NCI-H146 treated with DMSO at 0.1 percent for 48 hours (cell line): ENCODE data around the gene ANAPC2.
"Not testable (repeated sequence)": the region's sequence is repeated elsewhere in the genome, so short reads cannot be mapped to it uniquely, and the experiment has no call there.

ENCODE experiments used
- DNase-seq: peaks from one replicate; lab custom pipeline; 2025; ENCODE audit not compliant: unreplicated experiment; lab: John Stamatoyannopoulos, UW

ANAPC2 gene

DNA sequence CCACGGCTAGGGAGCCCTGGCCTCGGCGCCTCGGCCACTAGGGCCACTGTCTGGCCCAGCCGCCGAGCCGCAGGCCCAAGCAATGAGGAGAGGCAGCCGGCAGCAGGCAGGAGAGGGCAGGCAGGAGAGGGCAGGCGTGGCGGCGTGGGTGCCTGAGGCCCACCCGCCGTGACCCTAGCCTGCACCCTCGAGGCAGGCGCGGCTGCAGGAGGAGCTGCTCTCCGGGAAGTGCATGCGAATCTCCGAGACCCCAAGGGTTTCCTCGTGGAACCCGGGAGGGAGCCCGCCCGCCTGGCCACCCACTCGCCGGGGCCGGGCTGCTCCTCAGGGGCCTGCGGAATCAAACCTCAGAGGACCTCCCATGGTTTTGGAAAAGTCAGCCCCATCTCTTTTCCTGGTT, 40.1 kb downstream of the ANAPC2 start:
- DNase-seq, result no peak

DNA sequence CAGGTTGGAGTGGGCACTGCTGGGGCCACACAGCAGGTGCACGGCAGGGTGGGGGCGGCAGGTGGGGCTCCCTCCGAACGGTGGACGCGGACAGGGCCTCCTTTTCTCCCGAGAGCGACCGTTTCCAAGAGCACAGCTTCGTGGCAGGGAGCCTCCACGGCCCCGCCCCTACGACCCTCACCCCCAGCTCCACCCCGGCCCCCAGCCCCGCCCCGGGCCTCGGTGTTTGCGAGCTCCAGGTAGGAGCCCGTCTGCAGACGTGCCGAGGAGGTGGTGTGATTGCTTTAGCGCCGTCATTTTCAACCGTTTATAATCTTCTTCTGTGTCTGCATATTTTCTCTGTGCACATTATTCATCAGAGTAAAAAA, 40.6 kb downstream of the ANAPC2 start:
- no peak for DNase-seq

DNA sequence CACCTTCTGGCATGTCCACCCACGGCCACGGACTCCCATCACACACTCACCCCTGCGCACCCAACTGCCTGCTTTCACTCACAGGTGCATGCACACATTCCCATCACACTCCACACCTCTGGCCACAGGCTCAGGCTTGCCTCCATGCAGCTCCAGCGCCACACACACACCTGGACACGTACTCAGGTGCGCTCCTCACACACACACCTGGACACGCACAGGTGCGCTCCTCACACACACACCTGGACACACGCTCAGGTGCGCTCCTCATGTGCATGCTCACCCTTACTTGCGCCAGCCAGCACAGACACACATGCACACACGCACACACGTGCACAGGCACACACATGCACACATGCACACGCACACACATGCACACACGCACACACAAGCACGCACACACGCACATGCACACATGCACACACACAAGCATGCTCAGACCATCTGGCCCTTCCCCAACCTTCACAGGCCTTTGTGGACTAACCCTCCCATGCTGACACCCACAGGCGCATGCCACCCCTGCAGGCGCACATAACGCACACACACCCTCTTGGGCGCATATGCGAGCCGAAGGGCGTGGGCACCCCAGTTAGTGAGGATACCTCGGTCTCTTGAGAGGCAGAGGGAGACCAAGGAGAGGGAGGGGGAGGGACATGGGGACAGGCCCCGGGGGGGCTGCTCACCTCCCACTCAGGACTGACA, 41.1 kb downstream of the ANAPC2 start:
- no peak for DNase-seq

DNA sequence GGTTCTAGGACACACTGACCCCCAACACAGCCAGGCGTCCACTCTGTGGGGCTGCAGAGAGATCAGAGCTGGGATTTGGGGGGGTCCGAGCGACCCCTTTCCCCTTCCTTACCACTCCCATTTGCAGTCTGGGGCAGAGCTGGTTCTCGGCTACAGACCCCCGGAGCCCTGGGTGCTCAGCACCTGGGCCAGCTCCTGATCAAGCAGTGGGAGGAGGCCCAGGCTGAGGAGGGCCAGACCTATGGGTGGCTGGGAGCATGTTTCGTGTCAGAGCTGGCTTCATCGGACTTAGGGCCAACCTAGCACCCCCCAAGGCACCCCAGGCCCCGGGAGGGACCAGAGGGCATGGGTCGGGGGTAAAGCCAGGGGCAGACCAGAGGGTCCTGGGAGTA, 41.8 kb downstream of the ANAPC2 start:
- no peak for DNase-seq

DNA sequence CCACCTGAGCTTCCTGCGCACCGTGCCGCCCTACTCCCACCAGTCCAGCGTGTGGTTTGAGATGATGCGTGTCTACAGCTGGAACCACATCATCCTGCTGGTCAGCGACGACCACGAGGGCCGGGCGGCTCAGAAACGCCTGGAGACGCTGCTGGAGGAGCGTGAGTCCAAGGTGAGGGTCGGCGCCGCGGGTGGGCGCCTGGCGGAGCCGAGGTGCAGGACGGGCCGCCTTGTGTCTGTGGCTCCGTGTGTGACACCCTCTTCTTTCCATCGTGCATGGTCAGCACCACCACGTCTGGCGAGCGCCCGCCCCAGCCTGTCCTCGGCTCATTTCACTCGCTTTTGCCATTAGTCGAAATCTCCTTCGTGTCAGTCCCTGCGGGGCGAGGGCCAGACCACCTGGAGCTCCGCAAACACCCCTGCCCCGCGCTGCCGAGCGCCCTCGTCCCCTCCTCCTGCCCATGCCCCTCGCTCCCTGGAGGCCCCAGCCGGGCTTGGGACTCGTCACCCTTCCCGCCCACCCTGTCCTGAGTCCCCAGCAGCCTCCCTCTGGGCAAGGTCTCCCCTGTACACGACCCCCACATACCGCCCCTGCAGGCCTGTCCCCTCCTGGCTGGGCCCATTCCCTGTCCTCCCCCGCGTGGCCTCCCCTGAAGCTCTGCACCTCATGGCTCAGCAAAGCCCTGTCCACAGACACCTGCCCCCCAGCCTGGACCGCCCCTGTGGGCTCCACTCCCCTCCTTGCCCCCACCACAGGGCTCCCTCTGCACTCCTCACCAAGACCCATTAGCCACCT, 42.4 kb downstream of the ANAPC2 start:
- DNase-seq, result no peak

DNA sequence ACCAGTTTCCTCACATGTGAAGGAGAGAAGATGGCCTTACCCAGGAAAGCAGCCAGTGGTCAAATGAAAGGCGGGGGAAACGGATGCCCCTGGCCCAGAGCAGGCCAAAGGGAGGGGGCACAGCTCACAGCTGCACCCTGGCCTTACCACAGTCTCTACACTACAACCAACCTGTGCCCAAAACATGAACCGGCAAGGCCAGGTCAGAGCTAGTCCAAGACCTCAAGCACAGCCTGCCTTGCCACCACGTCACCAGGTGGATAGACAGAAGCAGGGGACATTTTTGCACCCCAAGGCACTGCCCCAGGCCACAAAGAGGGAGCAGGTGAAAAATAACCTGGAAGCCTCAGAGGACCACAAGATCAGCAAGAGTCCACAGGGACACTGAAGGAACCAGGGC, 44.9 kb downstream of the ANAPC2 start:
- DNase-seq, result no peak

DNA sequence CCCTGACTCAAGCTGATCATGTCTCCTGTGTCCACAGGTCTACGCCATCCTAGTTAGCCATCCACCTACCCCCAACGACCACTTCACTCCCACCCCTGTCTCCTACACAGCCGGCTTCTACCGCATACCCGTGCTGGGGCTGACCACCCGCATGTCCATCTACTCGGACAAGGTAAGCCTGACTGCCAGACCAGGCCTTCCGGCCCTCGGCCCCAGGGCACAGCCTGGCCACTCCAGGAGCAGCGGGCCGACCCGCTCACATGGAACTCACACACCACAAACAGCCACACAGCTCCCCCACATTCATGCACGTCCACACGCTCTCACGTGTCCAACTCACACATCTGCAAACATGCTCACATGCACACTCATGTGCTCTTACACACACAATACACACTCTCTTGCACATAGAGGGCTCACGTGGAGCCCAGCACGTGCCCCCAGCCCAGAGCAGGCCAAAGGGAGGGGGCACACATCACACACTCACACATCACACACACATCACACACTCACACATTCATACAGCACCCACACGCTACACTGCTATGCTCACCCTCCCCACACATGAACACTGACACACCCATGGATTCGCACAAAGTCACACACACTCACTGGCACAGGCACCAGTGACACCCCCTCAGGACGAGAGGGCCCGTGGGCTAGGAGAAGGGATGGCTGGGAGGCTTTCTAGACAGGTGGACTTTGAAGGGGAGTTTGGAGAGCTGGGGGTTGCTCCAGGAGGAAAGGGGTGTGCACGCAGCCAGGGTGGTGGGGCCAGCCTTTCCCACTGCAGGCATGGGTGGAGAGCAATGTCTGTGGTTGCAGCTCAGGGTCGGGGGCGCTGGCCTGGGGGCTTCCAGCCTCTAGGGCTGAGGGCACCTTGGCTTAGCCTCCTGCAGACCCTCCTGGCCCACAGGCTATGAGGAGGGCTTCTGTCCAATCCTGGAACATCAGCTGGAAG, 46.1 kb downstream of the ANAPC2 start:
- no peak for DNase-seq

DNA sequence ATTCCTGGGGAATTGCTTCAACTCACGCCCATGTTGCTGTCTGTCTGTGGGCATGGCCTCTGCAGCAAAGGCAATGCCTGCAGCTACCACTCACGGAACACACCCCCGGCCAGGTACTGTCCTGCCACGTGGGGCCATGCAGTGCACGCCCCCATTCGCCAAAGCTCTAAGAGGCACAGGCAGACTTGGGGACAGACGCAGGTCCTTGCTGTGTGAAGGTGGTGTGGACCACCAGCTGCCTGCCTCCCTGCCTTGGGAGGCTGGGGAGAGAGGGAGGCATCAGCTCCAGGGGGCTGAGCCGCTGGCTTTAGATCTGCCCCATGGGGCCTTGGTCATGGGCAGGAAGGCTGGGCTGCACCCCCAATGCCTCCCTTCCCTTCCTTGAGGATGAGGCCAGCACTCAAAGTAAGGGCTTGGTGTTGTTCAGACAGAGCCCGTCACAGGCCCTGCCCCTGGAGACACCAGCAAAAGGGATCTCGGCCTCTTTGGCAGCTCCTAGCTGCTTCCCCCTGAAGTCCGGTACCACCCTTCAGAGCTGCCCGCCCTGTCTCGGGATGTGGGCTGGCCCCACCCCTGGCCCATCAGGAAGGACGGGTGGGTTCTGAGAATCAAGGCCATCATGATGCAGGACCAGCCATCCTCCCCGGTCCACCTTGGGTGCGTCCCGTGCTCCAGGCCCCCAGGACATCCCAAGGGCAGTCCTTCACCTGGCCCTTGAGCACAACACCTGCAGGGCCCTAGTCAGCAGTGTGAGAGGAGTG, 47.1 kb downstream of the ANAPC2 start:
- DNase-seq, result no peak

DNA sequence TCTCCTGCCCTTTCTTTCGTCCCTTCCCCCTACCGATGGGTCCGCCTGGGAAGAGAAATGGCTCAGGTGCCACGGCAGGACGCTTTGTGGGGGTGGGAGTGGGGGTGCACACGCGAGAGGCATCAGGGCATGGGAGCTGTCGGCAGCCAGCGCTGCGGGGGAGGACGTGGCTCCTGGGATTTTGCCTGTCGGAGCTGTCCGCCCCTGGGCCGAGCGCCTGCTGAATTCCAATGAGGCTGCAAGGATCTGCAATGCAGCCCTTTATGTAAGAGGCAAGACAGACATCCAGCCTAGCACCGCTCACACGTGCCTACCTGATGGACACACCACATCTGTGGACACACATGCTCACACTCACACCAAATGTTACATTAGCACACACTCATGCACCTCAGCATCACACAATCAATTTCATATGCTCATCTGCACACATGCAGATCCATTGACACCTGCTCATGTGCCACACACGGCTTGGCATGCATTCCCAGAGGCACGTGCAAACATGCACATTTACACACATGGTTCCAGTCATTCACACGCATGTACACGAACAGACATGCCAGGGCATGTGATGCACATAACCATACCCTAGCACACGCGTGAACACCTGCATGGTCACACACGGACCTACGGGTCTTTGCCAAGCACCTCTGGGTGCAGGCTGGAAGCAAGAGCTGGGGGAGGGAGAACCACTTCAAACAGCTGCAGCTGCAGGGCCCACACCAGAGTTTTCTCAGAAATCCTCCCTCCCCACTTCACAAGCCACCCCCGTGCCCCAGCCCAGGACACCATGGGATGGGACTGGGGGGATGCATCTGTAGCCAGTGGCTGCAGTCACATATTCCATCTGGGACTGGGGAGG, 48.0 kb downstream of the ANAPC2 start:
- no peak for DNase-seq

DNA sequence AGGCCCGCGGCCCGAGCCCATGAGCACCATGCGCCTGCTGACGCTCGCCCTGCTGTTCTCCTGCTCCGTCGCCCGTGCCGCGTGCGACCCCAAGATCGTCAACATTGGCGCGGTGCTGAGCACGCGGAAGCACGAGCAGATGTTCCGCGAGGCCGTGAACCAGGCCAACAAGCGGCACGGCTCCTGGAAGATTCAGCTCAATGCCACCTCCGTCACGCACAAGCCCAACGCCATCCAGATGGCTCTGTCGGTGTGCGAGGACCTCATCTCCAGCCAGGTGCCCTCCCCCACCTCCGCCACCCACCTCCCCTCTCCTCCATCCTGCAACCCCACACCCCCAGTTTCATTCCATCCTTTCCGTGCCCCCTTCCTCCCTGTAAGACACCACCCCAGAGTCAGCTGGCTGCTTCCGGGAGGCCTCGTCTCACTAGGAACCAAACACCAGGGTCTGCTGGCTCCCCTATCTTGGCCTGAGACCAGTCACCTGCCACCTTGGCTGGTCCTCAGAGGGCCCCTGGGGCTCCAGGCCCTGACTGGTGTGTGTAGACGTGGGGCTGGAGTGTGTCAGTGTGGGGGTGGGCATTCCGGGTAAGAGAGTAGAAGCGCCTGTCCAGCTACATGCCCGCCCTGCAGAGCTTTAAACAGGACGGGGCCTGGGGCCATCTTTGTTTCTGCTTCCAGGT, 48.8 kb downstream of the ANAPC2 start:
- no peak for DNase-seq

DNA sequence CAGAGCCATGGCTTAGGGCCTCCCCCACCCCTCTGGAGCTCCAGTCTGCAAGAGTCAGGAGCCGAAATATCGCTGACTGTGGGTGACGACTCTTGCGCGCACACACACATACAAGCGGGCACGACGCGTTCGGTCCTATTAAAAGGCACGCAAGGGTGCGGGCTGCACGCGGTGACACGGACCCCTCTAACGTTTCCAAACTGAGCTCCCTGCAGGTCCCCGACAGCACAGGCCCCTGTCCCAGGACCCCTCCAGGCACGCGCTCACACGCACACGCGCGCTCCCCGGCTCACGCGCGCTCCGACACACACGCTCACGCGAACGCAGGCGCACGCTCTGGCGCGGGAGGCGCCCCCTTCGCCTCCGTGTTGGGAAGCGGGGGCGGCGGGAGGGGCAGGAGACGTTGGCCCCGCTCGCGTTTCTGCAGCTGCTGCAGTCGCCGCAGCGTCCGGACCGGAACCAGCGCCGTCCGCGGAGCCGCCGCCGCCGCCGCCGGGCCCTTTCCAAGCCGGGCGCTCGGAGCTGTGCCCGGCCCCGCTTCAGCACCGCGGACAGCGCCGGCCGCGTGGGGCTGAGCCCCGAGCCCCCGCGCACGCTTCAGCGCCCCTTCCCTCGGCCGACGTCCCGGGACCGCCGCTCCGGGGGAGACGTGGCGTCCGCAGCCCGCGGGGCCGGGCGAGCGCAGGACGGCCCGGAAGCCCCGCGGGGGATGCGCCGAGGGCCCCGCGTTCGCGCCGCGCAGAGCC, 49.5 kb downstream of the ANAPC2 start, which contains the start of gene GRIN1:
Gene GRIN1, plus strand, starts transcription at position 433 of the 746 bp plus-strand sequence. CDS start 333 bp downstream, outside the sequence.
- no peak for DNase-seq

DNA sequence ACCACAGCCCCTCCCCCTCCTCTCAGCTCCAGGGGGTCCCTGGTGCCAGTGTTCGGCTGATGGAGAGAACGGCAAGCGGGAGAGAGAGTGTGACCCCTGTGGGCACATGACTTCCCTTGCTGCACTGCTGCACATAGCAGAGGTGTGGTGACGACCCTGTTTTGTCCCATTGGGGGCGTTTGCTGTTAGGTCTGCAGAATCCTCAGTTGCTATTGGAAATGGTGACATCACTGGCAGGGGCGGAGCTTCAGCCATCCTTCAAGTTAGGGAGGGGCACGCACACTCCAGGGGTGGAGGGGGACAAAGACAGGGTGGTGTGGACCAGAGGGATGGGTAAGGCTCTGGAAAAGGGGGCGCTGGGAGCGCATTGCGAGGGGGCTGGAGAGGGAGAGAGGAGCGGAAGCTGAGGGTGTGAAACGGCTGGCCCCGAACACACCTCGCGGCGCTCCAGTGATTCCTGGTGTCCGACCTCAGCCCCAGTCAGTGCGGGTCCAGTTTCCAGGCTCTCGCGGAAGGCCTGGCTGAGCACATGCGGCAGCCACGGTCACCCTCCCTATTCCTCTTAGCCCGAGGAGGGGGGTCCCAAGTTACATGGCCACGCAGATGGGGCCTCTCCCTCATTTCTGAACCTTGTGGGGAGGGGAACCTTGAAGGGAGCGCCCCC, 50.2 kb downstream of the ANAPC2 start:
- peak; percentile 40 for DNase-seq

DNA sequence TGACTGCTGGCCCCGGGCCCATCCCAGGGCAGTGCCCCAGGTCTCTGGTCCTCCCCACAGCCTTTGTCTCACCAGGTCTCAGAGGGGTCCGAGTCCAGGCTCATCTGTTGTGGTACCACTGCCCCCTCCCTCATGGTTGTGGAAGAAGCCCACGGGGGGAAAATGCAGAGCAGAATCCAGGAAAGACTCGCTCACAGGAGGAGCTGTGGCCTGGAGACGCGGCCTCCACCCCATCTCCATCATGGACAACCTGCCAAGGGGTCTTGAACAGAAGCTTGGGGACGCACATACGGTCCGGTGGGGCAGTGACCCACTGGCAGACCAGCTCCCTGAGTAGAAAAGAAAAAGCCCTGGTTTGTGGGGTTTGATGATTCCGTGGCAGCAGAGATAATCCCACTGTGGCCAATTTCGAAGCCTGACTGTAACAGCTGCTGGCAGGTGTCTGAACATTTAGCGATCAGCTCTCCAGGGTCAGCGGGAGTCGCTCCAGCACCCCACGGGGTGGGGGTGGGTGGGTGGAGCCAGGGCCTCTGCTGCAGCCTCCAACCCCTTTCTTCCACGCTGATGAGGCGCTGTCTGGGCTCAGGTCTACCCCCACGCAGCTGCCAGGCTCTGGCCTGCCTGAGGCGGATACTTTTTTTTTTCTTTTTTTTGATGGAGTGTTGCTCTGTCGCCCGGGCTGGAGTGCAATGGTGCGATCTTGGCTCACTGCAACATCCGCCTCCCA, 51.3 kb downstream of the ANAPC2 start:
- DNase-seq, result no peak

DNA sequence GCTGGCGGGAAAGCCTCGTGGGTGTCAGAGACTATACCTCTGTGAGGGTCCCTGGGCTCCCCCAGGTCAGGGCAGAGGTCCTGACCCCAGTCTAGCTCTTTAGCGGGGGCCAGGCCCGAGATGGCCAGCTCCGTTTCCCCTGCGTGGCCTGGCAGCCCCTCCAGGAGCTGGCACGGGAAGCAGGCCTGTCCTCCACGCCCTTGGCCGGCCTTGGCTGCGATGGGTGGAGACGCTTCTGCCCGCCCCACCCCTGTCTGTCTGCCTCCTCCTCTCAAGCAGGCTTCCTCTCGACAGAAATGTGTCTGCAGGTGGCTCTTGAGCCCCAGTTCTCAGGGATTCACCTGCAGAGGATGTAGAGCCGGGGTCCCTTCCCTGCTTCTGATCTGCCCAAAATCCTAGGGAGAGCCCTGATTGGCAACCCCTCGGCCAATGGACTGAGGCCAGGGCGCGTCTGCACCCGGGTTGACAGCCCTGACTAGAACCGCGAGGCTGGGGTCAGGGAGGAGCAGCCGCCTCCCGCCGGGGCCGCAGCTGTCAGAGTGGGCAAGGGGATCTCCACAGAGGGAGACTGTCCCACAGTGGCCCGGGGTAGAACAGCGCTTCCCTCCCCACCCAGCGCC, 52.0 kb downstream of the ANAPC2 start:
- no peak for DNase-seq

DNA sequence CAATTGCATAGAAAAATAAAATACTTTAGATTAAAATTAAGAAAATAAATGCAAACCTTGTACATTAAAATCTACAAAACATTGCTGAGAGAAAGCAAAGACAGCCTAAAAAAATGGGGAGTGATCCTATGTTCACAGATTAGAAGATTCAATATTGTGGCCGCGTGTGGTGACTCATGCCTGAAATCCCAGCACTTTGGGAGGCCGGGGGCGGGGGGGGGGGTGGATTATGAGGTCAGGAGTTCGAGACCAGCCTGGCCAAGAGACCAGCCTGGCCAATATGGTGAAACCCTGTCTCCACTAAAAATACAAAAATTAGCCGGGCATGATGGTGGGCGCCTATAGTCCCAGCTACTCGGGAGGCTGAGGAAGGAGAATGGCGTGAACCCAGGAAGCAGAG, 53.2 kb downstream of the ANAPC2 start:
- DNase-seq, result not testable (repeated sequence)

DNA sequence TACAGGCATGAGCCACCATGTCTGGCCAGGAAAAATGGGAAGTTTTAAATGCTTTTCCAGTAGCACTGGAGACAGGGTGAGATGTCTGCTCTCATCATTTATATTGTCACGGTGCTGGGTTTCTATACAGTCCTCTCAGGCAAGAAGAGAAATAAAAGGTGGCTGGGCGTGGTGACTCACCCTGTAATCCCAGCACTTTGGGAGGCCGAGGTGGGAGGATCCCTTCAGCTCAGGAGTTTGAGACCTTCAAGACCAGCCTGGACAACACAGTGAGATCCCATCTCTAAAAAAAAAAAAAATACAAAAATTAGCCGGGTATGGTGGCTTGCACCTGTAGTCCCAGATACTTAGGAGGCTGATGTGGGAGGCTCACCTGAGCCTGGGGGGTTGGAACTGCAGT, 54.2 kb downstream of the ANAPC2 start:
- no peak for DNase-seq
